GM23248 (cell line): ENCODE measurements around the gene MACROD2. TPM values are rescaled to one million over a fixed set of nuclear protein-coding genes. Genes with fewer than 3 reads are reported as not detected.

ENCODE experiments used
- DNase-seq: peaks from one replicate; pipeline ENCODE4 v3.0.0-alpha.2; 2015
- H2AFZ ChIP-seq: fragments of 200-600 bp; sonication (generic); 2 replicates; pipeline ENCODE4 v1.6.1; 2016; ENCODE audit warnings: antibody characterized with exemption
- H3F3A ChIP-seq: fragments of 200-600 bp; sonication (generic); 2 replicates; pipeline ENCODE4 v1.6.1; 2016; ENCODE audit warnings: mild to moderate bottlenecking, antibody characterized with exemption, mixed run types; ENCODE audit not compliant: insufficient read depth
- H3K27ac ChIP-seq: fragments of 200-600 bp; sonication (generic); 2 replicates; pipeline ENCODE4 v1.5.1; 2016; ENCODE audit warnings: mild to moderate bottlenecking
- H3K27me3 ChIP-seq: fragments of 200-600 bp; sonication (generic); replicated peaks from 2 replicates; pipeline ENCODE4 v1.6.1; 2016; ENCODE audit warnings: mild to moderate bottlenecking; ENCODE audit not compliant: insufficient read depth
- H3K36me3 ChIP-seq: fragments of 200-600 bp; sonication (generic); 2 replicates; pipeline ENCODE4 v1.6.1; 2016; ENCODE audit warnings: low read depth, mild to moderate bottlenecking
- H3K4me1 ChIP-seq: fragments of 200-600 bp; sonication (generic); 2 replicates; pipeline ENCODE4 v1.6.1; 2016; ENCODE audit warnings: mild to moderate bottlenecking; ENCODE audit not compliant: insufficient read depth
- H3K4me2 ChIP-seq: fragments of 200-600 bp; sonication (generic); one replicate; pipeline ENCODE4 v1.6.1; 2016; ENCODE audit warnings: mild to moderate bottlenecking; ENCODE audit not compliant: unreplicated experiment
- H3K4me3 ChIP-seq: fragments of 200-600 bp; sonication (generic); 2 replicates; pipeline ENCODE4 v1.5.1; 2016; ENCODE audit warnings: mild to moderate bottlenecking
- H3K79me2 ChIP-seq: fragments of 200-600 bp; sonication (generic); 2 replicates; pipeline ENCODE4 v1.6.1; 2016; ENCODE audit warnings: mild to moderate bottlenecking; ENCODE audit not compliant: insufficient read depth
- H3K9ac ChIP-seq: fragments of 200-600 bp; sonication (generic); 2 replicates; pipeline ENCODE4 v1.6.1; 2016; ENCODE audit warnings: mild to moderate bottlenecking
- H3K9me2 ChIP-seq: fragments of 200-600 bp; sonication (generic); 2 replicates; pipeline ENCODE4 v1.6.1; 2016; ENCODE audit warnings: mixed run types, mild to moderate bottlenecking, moderate library complexity; ENCODE audit not compliant: insufficient read depth
- H3K9me3 ChIP-seq: fragments of 200-600 bp; sonication (generic); one replicate; pipeline ENCODE4 v1.6.1; 2017; ENCODE audit warnings: low read depth
- H4K20me1 ChIP-seq: fragments of 200-600 bp; sonication (generic); 2 replicates; pipeline ENCODE4 v1.6.0; 2016; ENCODE audit not compliant: insufficient read depth
- EZH2 ChIP-seq: fragments of 200-600 bp; sonication (generic); IDR thresholded peaks from 2 replicates; pipeline ENCODE4 v1.6.1; 2018; ENCODE audit warnings: antibody characterized with exemption, mild to moderate bottlenecking; ENCODE audit not compliant: insufficient read depth, poor library complexity, severe bottlenecking
- EZH2phosphoT487 ChIP-seq: fragments of 200-600 bp; sonication (generic); IDR thresholded peaks from 2 replicates; pipeline ENCODE4 v1.6.1; 2018; ENCODE audit warnings: antibody characterized with exemption, moderate library complexity, mild to moderate bottlenecking, low read depth; ENCODE audit not compliant: insufficient read depth
- WGBS, 2 experiments: methylation state at CpG; one replicate each; pipeline ENCODE4 v1.1.6; 2015 to 2017; ENCODE audit warnings: low lambda C conversion rate in 2 of 2, low coverage in 1 of 2; ENCODE audit errors: missing lambda C conversion rate in 2 of 2; 5-methylcytosine and 5-hydroxymethylcytosine counted together
- in situ Hi-C: fragments of 300-500 bp; cut with MboI; formaldehyde crosslinking; loops from 2 replicates; pipeline ENCODE4 v1.15.0; 2020
- polyA plus RNA-seq: library from polyadenylated mRNA; unstranded; fragments of >200 nt; fragmentation: Nextera tagmentation; extraction: Ambion mirVana; gene quantifications from 2 replicates; pipeline ENCODE4 v1.2.1, GENCODE V29; 2016
- total RNA-seq: library from RNA; depleted of rRNA; stranded (reverse); fragments of >200 nt; shearing (Covaris generic); gene quantifications from 2 replicates; pipeline ENCODE4 v1.2.3, GENCODE V29; 2014

Gene MACROD2
- total and polyA plus RNA-seq, 2 experiments from 2014 or later: 1.1 to 3.1 TPM

GRCh38 chr20:14232650-14233049 is 237.3 kb downstream of the MACROD2 start:
- Histone ChIP-seq H3F3A (peaks cover 20% of the 10 kb centered on the region), H3K4me2 (no peak overlapping the region), H3K9me3 (no peaks in the 10 kb centered on the region), H3K36me3 (no peaks in the 10 kb centered on the region), H3K4me1 (peaks cover 22% of the 10 kb centered on the region), H3K79me2 (no peaks in the 10 kb centered on the region), H2AFZ (no peak overlapping the region), H3K9ac (no peak overlapping the region), H3K4me3 (no peak overlapping the region), H3K27me3 (no peaks in the 10 kb centered on the region), H4K20me1 (no peaks in the 10 kb centered on the region), H3K9me2 (no peaks in the 10 kb centered on the region), H3K27ac (no peak overlapping the region)
- in situ Hi-C loops: no loop called here
- no peak for DNase-seq
- 98 to 100% methylated on average over 2 of the region's 2 CpGs for WGBS, 2 experiments
- TF ChIP-seq EZH2phosphoT487: no peak
- TF ChIP-seq EZH2: no peak

DNA sequence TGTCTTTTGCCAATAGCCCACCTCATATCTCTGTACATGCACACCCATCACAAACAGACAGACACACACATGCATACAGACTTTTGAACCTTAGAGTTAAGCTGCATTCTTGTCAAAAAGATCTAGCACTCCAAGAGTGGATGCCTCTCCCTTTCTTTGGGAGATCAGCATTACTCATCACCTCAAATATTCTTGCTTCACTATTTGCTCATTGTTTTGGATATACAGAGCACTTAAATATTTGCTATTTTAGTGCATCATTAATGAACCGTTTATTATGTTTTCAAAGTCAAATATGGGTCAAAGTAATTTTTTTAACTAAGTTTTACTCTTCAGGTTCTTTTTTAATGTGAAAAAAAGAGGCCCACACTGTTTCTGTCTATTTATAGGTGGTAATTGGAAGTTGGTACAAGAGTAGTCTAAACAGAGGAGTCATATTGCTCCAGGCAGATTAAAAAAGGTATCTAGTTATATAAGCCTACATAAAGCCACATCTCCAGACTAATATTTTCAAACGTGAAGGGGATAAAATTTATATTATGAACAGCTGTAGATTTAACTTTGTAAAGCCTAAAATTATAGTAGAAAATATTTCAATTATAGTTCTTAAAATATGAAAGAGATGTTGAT is 239.5 kb downstream of the MACROD2 start:
- DNase-seq: peak; percentile 84
- Histone ChIP-seq H3K9me3 (no peaks in the 10 kb centered on the region), H3K27me3 (no peaks in the 10 kb centered on the region), H3F3A (peaks cover 20% of the 10 kb centered on the region), H3K79me2 (no peaks in the 10 kb centered on the region), H3K9ac (peak overlapping the region; percentile 5; the same call in 1 of the 2 replicates), H3K4me3 (peak overlapping the region; percentile 37; the same call in 1 of the 2 replicates), H4K20me1 (no peaks in the 10 kb centered on the region), H2AFZ (no peak overlapping the region), H3K36me3 (no peaks in the 10 kb centered on the region), H3K4me2 (peak overlapping the region; percentile 68), H3K4me1 (peaks cover 22% of the 10 kb centered on the region), H3K9me2 (no peaks in the 10 kb centered on the region), H3K27ac (peak overlapping the region; percentile 72)
- 0 to 1% methylated on average over 2 of the region's 2 CpGs for WGBS, 2 experiments
- in situ Hi-C loops: no loop called here
- TF ChIP-seq EZH2phosphoT487 (no peak), EZH2 (no peak)

DNA sequence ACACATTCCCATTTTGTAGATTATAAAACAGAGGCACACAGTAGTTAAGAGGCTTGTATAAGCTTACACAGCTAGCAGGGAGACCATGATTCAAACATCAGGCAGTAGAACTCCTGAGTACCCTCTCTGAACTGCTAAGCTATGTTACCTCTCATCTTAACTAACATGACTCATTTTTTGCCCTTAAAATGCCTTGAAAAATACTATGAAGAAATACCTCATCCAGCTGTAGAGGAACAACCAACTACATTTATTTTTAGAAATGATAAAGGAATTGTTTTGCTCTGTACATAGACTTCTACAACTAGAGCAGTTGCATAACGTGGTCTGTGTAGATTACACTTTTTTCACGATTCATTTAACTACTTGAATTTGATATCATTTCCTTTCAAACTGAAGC is 240.0 kb downstream of the MACROD2 start:
- no peaks in the 10 kb centered on the region for H3K9me3 ChIP-seq
- no peak for TF ChIP-seq EZH2phosphoT487
- no peak for TF ChIP-seq EZH2
- H3K9me2 ChIP-seq: no peaks in the 10 kb centered on the region
- WGBS, 2 experiments: 2% methylated on average over 2 of the region's 2 CpGs
- no peaks in the 10 kb centered on the region for H4K20me1 ChIP-seq
- H3K36me3 ChIP-seq: no peaks in the 10 kb centered on the region
- peak overlapping the region; percentile 37 for H3K4me3 ChIP-seq
- H3K4me2 ChIP-seq: peak overlapping the region; percentile 68
- H3F3A ChIP-seq: peaks cover 20% of the 10 kb centered on the region
- no peaks in the 10 kb centered on the region for H3K79me2 ChIP-seq
- in situ Hi-C loops: no loop called here
- DNase-seq: peak; percentile 87
- H3K27ac ChIP-seq: peak overlapping the region; percentile 72
- no peaks in the 10 kb centered on the region for H3K27me3 ChIP-seq
- peak overlapping the region; percentile 58 for H2AFZ ChIP-seq
- peaks cover 22% of the 10 kb centered on the region for H3K4me1 ChIP-seq
- H3K9ac ChIP-seq: peak overlapping the region; percentile 8

GRCh38 chr20:14245368-14245970 is 250.2 kb downstream of the MACROD2 start:
- no peaks in the 10 kb centered on the region for H3K36me3 ChIP-seq
- DNase-seq: peak; percentile 59
- H3K79me2 ChIP-seq: no peaks in the 10 kb centered on the region
- H3K27me3 ChIP-seq: no peaks in the 10 kb centered on the region
- peaks cover 12% of the 10 kb centered on the region for H3K4me1 ChIP-seq
- no peak overlapping the region for H3K4me3 ChIP-seq
- in situ Hi-C loops: no loop called here
- H3K9ac ChIP-seq: no peak overlapping the region
- H3K9me2 ChIP-seq: no peaks in the 10 kb centered on the region
- peak overlapping the region; percentile 11 for H3K4me2 ChIP-seq
- H3F3A ChIP-seq: peaks cover 20% of the 10 kb centered on the region
- peak overlapping the region; percentile 9; the same call in 1 of the 2 replicates for H3K27ac ChIP-seq
- 89 to 92% methylated on average over 1 of the region's 1 CpG for WGBS, 2 experiments
- peak overlapping the region; percentile 35; the same call in 1 of the 2 replicates for H2AFZ ChIP-seq
- H4K20me1 ChIP-seq: no peaks in the 10 kb centered on the region
- no peaks in the 10 kb centered on the region for H3K9me3 ChIP-seq
- TF ChIP-seq EZH2 (no peak), EZH2phosphoT487 (no peak)
